ENCODE data around the gene LMO7. TPM values are rescaled to one million over a fixed set of nuclear protein-coding genes. Genes with fewer than 3 reads are reported as not detected.

LMO7 gene
- total and polyA plus RNA-seq, 2 of the 13 experiments (the other 11 are each of a cell fraction or from before 2014, with no cell fraction given) = 34.0 to 121 TPM

DNA sequence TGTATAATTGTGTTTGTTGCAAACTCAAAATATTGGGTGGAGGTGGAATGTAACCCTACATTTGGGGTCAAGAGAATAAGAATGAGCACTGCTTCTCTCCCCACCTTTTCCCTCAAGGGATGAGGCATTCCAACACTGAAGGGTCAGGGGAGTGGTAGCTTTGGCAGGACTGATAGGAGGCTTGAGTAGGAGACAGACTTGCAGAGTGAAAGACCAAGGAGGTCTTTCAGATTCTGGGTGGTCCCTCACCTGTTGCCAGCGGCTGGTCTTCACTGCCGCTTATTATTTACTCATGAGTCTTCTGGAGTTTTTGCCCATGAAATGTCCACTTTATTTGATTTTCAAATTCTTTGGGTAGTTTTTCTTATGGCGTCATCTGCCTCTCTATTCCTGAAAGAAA lies 118.8 kb downstream of the LMO7 start:
- FAIRE-seq = no peak
- no peak overlapping the region for H3K27ac ChIP-seq (ENCODE audit: extremely low read length, insufficient read depth, low read length)
- no peaks in the 10 kb centered on the region for H4K20me1 ChIP-seq (ENCODE audit: insufficient read depth, low read length)
- H3K9me3 ChIP-seq (ENCODE audit: low read length) = no peaks in the 10 kb centered on the region
- H3K36me3 ChIP-seq (replicated peaks in 1 of 2; ENCODE audit: control insufficient read depth in 1 of 2, insufficient read depth in 2 of 2, low read length in 2 of 2) = no peaks in the 10 kb centered on the region
- no peaks in the 10 kb centered on the region for H3K79me2 ChIP-seq (ENCODE audit: insufficient read depth, low read length)
- H3K27me3 ChIP-seq (ENCODE audit: control insufficient read depth in 1 of 2, insufficient read depth in 2 of 2, low read length in 2 of 2) = no peaks in the 10 kb centered on the region
- DNase-seq (ENCODE audit: low spot score) = no peak
- no peak overlapping the region for H3K4me3 ChIP-seq (replicated peaks in 1 of 3; ENCODE audit: insufficient read depth in 1 of 3, low read depth in 2 of 3, low read length in 3 of 3)
- POLR2A ChIA-PET = no interaction called here
- peaks cover 24% of the 10 kb centered on the region for H3K4me1 ChIP-seq (ENCODE audit: insufficient read depth, low read length)
- in situ Hi-C loops (cut with HindIII; ENCODE audit: extremely low pct_ligation_motif_present, low pct_unique_long_range_greater_than_20kb) = no loop called here
- H2AFZ ChIP-seq (ENCODE audit: low read length) = no peak overlapping the region
- ATAC-seq = no peak
- BruUV-seq (replicated peaks) = no TSS peak
- CTCF ChIA-PET (ENCODE audit: low intra/inter-chr PET ratio, low total read pairs) = no interaction called here
- H3K9ac ChIP-seq (ENCODE audit: insufficient read depth, low read depth, low read length) = no peak overlapping the region
- intact Hi-C loops (cut with micrococcal nuclease; ENCODE audit: unreplicated experiment) = no loop called here
- 93% methylated on average over 3 of the region's 3 CpGs for WGBS (ENCODE audit: low lambda C conversion rate)
- no peak overlapping the region for H3K4me2 ChIP-seq (ENCODE audit: low read depth, low read length)
- TF ChIP-seq, protein P1, sequence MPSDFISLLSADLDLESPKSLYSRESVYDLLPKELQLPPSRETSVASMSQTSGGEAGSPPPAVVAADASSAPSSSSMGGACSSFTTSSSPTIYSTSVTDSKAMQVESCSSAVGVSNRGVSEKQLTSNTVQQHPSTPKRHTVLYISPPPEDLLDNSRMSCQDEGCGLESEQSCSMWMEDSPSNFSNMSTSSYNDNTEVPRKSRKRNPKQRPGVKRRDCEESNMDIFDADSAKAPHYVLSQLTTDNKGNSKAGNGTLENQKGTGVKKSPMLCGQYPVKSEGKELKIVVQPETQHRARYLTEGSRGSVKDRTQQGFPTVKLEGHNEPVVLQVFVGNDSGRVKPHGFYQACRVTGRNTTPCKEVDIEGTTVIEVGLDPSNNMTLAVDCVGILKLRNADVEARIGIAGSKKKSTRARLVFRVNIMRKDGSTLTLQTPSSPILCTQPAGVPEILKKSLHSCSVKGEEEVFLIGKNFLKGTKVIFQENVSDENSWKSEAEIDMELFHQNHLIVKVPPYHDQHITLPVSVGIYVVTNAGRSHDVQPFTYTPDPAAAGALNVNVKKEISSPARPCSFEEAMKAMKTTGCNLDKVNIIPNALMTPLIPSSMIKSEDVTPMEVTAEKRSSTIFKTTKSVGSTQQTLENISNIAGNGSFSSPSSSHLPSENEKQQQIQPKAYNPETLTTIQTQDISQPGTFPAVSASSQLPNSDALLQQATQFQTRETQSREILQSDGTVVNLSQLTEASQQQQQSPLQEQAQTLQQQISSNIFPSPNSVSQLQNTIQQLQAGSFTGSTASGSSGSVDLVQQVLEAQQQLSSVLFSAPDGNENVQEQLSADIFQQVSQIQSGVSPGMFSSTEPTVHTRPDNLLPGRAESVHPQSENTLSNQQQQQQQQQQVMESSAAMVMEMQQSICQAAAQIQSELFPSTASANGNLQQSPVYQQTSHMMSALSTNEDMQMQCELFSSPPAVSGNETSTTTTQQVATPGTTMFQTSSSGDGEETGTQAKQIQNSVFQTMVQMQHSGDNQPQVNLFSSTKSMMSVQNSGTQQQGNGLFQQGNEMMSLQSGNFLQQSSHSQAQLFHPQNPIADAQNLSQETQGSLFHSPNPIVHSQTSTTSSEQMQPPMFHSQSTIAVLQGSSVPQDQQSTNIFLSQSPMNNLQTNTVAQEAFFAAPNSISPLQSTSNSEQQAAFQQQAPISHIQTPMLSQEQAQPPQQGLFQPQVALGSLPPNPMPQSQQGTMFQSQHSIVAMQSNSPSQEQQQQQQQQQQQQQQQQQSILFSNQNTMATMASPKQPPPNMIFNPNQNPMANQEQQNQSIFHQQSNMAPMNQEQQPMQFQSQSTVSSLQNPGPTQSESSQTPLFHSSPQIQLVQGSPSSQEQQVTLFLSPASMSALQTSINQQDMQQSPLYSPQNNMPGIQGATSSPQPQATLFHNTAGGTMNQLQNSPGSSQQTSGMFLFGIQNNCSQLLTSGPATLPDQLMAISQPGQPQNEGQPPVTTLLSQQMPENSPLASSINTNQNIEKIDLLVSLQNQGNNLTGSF (CRISPR knock-in tag; IDR thresholded peaks at IDR 0.05) = no peak
- no peak for TF ChIP-seq CHD2 (IDR thresholded peaks at IDR 0.05; ENCODE audit: low read depth, low read length)
- TF ChIP-seq, protein P2, sequence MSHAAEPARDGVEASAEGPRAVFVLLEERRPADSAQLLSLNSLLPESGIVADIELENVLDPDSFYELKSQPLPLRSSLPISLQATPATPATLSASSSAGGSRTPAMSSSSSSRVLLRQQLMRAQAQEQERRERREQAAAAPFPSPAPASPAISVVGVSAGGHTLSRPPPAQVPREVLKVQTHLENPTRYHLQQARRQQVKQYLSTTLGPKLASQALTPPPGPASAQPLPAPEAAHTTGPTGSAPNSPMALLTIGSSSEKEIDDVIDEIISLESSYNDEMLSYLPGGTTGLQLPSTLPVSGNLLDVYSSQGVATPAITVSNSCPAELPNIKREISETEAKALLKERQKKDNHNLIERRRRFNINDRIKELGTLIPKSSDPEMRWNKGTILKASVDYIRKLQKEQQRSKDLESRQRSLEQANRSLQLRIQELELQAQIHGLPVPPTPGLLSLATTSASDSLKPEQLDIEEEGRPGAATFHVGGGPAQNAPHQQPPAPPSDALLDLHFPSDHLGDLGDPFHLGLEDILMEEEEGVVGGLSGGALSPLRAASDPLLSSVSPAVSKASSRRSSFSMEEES (CRISPR knock-in tag; IDR thresholded peaks at IDR 0.05) = no peak
- TF ChIP-seq, protein P3, sequence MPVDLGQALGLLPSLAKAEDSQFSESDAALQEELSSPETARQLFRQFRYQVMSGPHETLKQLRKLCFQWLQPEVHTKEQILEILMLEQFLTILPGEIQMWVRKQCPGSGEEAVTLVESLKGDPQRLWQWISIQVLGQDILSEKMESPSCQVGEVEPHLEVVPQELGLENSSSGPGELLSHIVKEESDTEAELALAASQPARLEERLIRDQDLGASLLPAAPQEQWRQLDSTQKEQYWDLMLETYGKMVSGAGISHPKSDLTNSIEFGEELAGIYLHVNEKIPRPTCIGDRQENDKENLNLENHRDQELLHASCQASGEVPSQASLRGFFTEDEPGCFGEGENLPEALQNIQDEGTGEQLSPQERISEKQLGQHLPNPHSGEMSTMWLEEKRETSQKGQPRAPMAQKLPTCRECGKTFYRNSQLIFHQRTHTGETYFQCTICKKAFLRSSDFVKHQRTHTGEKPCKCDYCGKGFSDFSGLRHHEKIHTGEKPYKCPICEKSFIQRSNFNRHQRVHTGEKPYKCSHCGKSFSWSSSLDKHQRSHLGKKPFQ (CRISPR knock-in tag; IDR thresholded peaks at IDR 0.05; ENCODE audit: insufficient replicate concordance) = no peak
- no peak for TF ChIP-seq CEBPB (IDR thresholded peaks at IDR 0.05; ENCODE audit: borderline replicate concordance, low read depth, low read length)
- TF ChIP-seq, protein P4, sequence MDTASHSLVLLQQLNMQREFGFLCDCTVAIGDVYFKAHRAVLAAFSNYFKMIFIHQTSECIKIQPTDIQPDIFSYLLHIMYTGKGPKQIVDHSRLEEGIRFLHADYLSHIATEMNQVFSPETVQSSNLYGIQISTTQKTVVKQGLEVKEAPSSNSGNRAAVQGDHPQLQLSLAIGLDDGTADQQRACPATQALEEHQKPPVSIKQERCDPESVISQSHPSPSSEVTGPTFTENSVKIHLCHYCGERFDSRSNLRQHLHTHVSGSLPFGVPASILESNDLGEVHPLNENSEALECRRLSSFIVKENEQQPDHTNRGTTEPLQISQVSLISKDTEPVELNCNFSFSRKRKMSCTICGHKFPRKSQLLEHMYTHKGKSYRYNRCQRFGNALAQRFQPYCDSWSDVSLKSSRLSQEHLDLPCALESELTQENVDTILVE (CRISPR knock-in tag; IDR thresholded peaks at IDR 0.05) = no peak
- TF ChIP-seq POLR2AphosphoS2 (IDR thresholded peaks at IDR 0.05; ENCODE audit: low read depth, low read length) = no peak
- no peak for TF ChIP-seq ZBTB7A (CRISPR knock-in tag; IDR thresholded peaks at IDR 0.05)
- no peak for TF ChIP-seq FOSL2 (CRISPR knock-in tag; IDR thresholded peaks at IDR 0.05)
- no peak for TF ChIP-seq ZBTB8A (CRISPR knock-in tag; IDR thresholded peaks at IDR 0.05; ENCODE audit: borderline replicate concordance, low read depth)
- TF ChIP-seq ZNF260 (CRISPR knock-in tag; IDR thresholded peaks at IDR 0.05; ENCODE audit: borderline replicate concordance, low read depth) = no peak
- TF ChIP-seq, protein P5, sequence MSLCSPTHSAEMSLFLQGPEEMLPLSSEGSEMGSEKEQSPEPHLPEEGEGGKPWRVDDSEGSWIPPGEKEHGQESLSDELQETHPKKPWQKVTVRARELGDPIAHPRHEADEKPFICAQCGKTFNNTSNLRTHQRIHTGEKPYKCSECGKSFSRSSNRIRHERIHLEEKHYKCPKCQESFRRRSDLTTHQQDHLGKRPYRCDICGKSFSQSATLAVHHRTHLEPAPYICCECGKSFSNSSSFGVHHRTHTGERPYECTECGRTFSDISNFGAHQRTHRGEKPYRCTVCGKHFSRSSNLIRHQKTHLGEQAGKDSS (CRISPR knock-in tag; IDR thresholded peaks at IDR 0.05; ENCODE audit: borderline replicate concordance, low read depth) = no peak

Data from HepG2 (cell line).